ENCODE data around the gene SLC4A7.
"Not testable (repeated sequence)": the region's sequence is repeated elsewhere in the genome, so short reads cannot be mapped to it uniquely, and the experiment has no call there.

The SLC4A7 gene

GRCh38 chr3:27340534-27340933 is 143.7 kb downstream of the SLC4A7 start:
- no peak overlapping the region for H3K18ac ChIP-seq (ENCODE audit: low read length)
- no peak overlapping the region for H2BK5ac ChIP-seq (ENCODE audit: low read depth, low read length, poor library complexity)
- no peaks in the 10 kb centered on the region for H3K36me3 ChIP-seq (ENCODE audit: control insufficient read depth in 1 of 2, insufficient read depth in 2 of 2, low read length in 2 of 2)
- H3K79me1 ChIP-seq (ENCODE audit: low read length): no peaks in the 10 kb centered on the region
- H2AK5ac ChIP-seq (ENCODE audit: low read length): no peak overlapping the region
- no peaks in the 10 kb centered on the region for H3K4me1 ChIP-seq (ENCODE audit: control insufficient read depth in 1 of 2, insufficient read depth in 2 of 2, low read length in 2 of 2)
- no peak overlapping the region for H3K4me2 ChIP-seq (ENCODE audit: low read length)
- no peak for DNase-seq
- H3K27me3 ChIP-seq (ENCODE audit: insufficient read depth, low read length): no peaks in the 10 kb centered on the region
- H3K9ac ChIP-seq (ENCODE audit: low read length): no peak overlapping the region
- H4K8ac ChIP-seq (ENCODE audit: low read depth, low read length): no peak overlapping the region
- no peak overlapping the region for H4K91ac ChIP-seq (ENCODE audit: low read depth, low read length)
- no peaks in the 10 kb centered on the region for H3K79me2 ChIP-seq (ENCODE audit: control insufficient read depth, insufficient read depth, low read length, poor library complexity)
- H3K23ac ChIP-seq (ENCODE audit: low read length): no peak overlapping the region
- H2BK120ac ChIP-seq (ENCODE audit: insufficient read depth, low read length, poor library complexity): no peak overlapping the region
- H3K4me3 ChIP-seq (ENCODE audit: low read depth, low read length): no peak overlapping the region
- no CpG with 5 or more reads among the region's 1 CpG for WGBS (ENCODE audit: extremely low coverage, insufficient coverage, insufficient read length)
- no peak overlapping the region for H3K27ac ChIP-seq (ENCODE audit: low read depth, low read length)
- H2BK12ac ChIP-seq (ENCODE audit: low read length): no peak overlapping the region
- H3K14ac ChIP-seq (ENCODE audit: low read length): no peak overlapping the region
- no peak overlapping the region for H3K4ac ChIP-seq (ENCODE audit: low read depth, low read length)
- no peak overlapping the region for H2AFZ ChIP-seq (ENCODE audit: insufficient read depth, low read length, poor library complexity)
- no peaks in the 10 kb centered on the region for H3K9me3 ChIP-seq (ENCODE audit: insufficient read depth, low read depth, low read length)
- H4K12ac ChIP-seq (ENCODE audit: low read depth, low read length): no peak overlapping the region

- no peak for DNase-seq
- no peaks in the 10 kb centered on the region for H3K79me1 ChIP-seq (ENCODE audit: low read length)
- H2AK5ac ChIP-seq (ENCODE audit: low read length): no peak overlapping the region
- H2AFZ ChIP-seq (ENCODE audit: insufficient read depth, low read length, poor library complexity): no peak overlapping the region
- H3K27me3 ChIP-seq (ENCODE audit: insufficient read depth, low read length): no peaks in the 10 kb centered on the region
- peaks cover 6% of the 10 kb centered on the region for H3K9me3 ChIP-seq (ENCODE audit: insufficient read depth, low read depth, low read length)
- H3K4me2 ChIP-seq (ENCODE audit: low read length): no peak overlapping the region
- H3K4me3 ChIP-seq (ENCODE audit: low read depth, low read length): no peak overlapping the region
- no peaks in the 10 kb centered on the region for H3K36me3 ChIP-seq (ENCODE audit: control insufficient read depth in 1 of 2, insufficient read depth in 2 of 2, low read length in 2 of 2)
- H4K8ac ChIP-seq (ENCODE audit: low read depth, low read length): no peak overlapping the region
- H4K91ac ChIP-seq (ENCODE audit: low read depth, low read length): no peak overlapping the region
- no peak overlapping the region for H3K4ac ChIP-seq (ENCODE audit: low read depth, low read length)
- H3K79me2 ChIP-seq (ENCODE audit: control insufficient read depth, insufficient read depth, low read length, poor library complexity): no peaks in the 10 kb centered on the region
- H3K9ac ChIP-seq (ENCODE audit: low read length): no peak overlapping the region
- no peak overlapping the region for H2BK12ac ChIP-seq (ENCODE audit: low read length)
- no peak overlapping the region for H2BK5ac ChIP-seq (ENCODE audit: low read depth, low read length, poor library complexity)
- H4K12ac ChIP-seq (ENCODE audit: low read depth, low read length): no peak overlapping the region
- no peak overlapping the region for H3K27ac ChIP-seq (ENCODE audit: low read depth, low read length)
- WGBS (ENCODE audit: extremely low coverage, insufficient coverage, insufficient read length): no CpG with 5 or more reads among the region's 1 CpG
- H3K4me1 ChIP-seq (ENCODE audit: control insufficient read depth in 1 of 2, insufficient read depth in 2 of 2, low read length in 2 of 2): no peaks in the 10 kb centered on the region
- no peak overlapping the region for H2BK120ac ChIP-seq (ENCODE audit: insufficient read depth, low read length, poor library complexity)
- no peak overlapping the region for H3K23ac ChIP-seq (ENCODE audit: low read length)
- H3K18ac ChIP-seq (ENCODE audit: low read length): no peak overlapping the region
- H3K14ac ChIP-seq (ENCODE audit: low read length): no peak overlapping the region
Measured at GRCh38 chr3:27335571-27335970, 148.6 kb downstream of the SLC4A7 start.

GRCh38 chr3:27333843-27334242 is 150.3 kb downstream of the SLC4A7 start:
- Histone ChIP-seq H2BK120ac (ENCODE audit: insufficient read depth, low read length, poor library complexity) (no peak overlapping the region), H3K27ac (ENCODE audit: low read depth, low read length) (no peak overlapping the region), H3K27me3 (ENCODE audit: insufficient read depth, low read length) (no peaks in the 10 kb centered on the region), H4K12ac (ENCODE audit: low read depth, low read length) (no peak overlapping the region), H3K23ac (ENCODE audit: low read length) (no peak overlapping the region), H2BK12ac (ENCODE audit: low read length) (no peak overlapping the region), H3K9me3 (ENCODE audit: insufficient read depth, low read depth, low read length) (peaks cover 6% of the 10 kb centered on the region), H3K9ac (ENCODE audit: low read length) (no peak overlapping the region), H3K4me3 (ENCODE audit: low read depth, low read length) (no peak overlapping the region), H2AK5ac (ENCODE audit: low read length) (no peak overlapping the region), H2AFZ (ENCODE audit: insufficient read depth, low read length, poor library complexity) (no peak overlapping the region), H3K4ac (ENCODE audit: low read depth, low read length) (no peak overlapping the region), H3K18ac (ENCODE audit: low read length) (no peak overlapping the region), H3K4me2 (ENCODE audit: low read length) (no peak overlapping the region), H3K79me2 (ENCODE audit: control insufficient read depth, insufficient read depth, low read length, poor library complexity) (no peaks in the 10 kb centered on the region), H3K4me1 (ENCODE audit: control insufficient read depth in 1 of 2, insufficient read depth in 2 of 2, low read length in 2 of 2) (no peaks in the 10 kb centered on the region), H4K8ac (ENCODE audit: low read depth, low read length) (no peak overlapping the region), H3K14ac (ENCODE audit: low read length) (no peak overlapping the region), H3K36me3 (ENCODE audit: control insufficient read depth in 1 of 2, insufficient read depth in 2 of 2, low read length in 2 of 2) (no peaks in the 10 kb centered on the region), H2BK5ac (ENCODE audit: low read depth, low read length, poor library complexity) (no peak overlapping the region), H3K79me1 (ENCODE audit: low read length) (no peaks in the 10 kb centered on the region), H4K91ac (ENCODE audit: low read depth, low read length) (no peak overlapping the region)
- DNase-seq: no peak

GRCh38 chr3:27328982-27329762 is 155.0 kb downstream of the SLC4A7 start:
- not testable (repeated sequence) for H4K8ac ChIP-seq (ENCODE audit: low read depth, low read length); H2BK12ac ChIP-seq (ENCODE audit: low read length); H2AFZ ChIP-seq (ENCODE audit: insufficient read depth, low read length, poor library complexity); H2AK5ac ChIP-seq (ENCODE audit: low read length); H3K79me1 ChIP-seq (ENCODE audit: low read length); H3K79me2 ChIP-seq (ENCODE audit: control insufficient read depth, insufficient read depth, low read length, poor library complexity); H4K91ac ChIP-seq (ENCODE audit: low read depth, low read length); H3K27me3 ChIP-seq (ENCODE audit: insufficient read depth, low read length); H2BK120ac ChIP-seq (ENCODE audit: insufficient read depth, low read length, poor library complexity); H3K4me1 ChIP-seq (ENCODE audit: control insufficient read depth in 1 of 2, insufficient read depth in 2 of 2, low read length in 2 of 2); DNase-seq; H2BK5ac ChIP-seq (ENCODE audit: low read depth, low read length, poor library complexity); H4K12ac ChIP-seq (ENCODE audit: low read depth, low read length); H3K36me3 ChIP-seq (ENCODE audit: control insufficient read depth in 1 of 2, insufficient read depth in 2 of 2, low read length in 2 of 2); H3K4me2 ChIP-seq (ENCODE audit: low read length); H3K18ac ChIP-seq (ENCODE audit: low read length); H3K9ac ChIP-seq (ENCODE audit: low read length); H3K4me3 ChIP-seq (ENCODE audit: low read depth, low read length); H3K23ac ChIP-seq (ENCODE audit: low read length); H3K4ac ChIP-seq (ENCODE audit: low read depth, low read length); H3K14ac ChIP-seq (ENCODE audit: low read length); H3K9me3 ChIP-seq (ENCODE audit: insufficient read depth, low read depth, low read length); H3K27ac ChIP-seq (ENCODE audit: low read depth, low read length)
- no CpG with 5 or more reads among the region's 4 CpGs for WGBS (ENCODE audit: extremely low coverage, insufficient coverage, insufficient read length)

Data from trophoblast cell (in vitro differentiated cells and primary cell).